Measurements from ENCODE around the gene IGFBP3. TPM values are rescaled to one million over a fixed set of nuclear protein-coding genes. Genes with fewer than 3 reads are reported as not detected.

The IGFBP3 gene
- total RNA-seq, 1 donor from 2014 or later: 197 TPM

GRCh38 chr7:45863715-45864114 is 57.4 kb downstream of the IGFBP3 start:
- DNase-seq (ENCODE audit: extremely low spot score in 2 of 2): no peak
- Histone ChIP-seq H3K4me3 (no peak overlapping the region), H3K27ac (no peak overlapping the region), H3K36me3 (no peaks in the 10 kb centered on the region), H3K27me3 (no peaks in the 10 kb centered on the region), H3K4me1 (no peaks in the 10 kb centered on the region), H3K9me3 (no peaks in the 10 kb centered on the region)
- intact Hi-C loops (cut with DNase I): loop anchor here (10.0 kb wide), 1 partner anchor 709 kb away; the partner anchor contains the start of gene RAMP3
- no peak for TF ChIP-seq POLR2AphosphoS5 (IDR thresholded peaks at IDR 0.05; ENCODE audit: insufficient read depth in 1 of 2, low read depth in 1 of 2)
- TF ChIP-seq POLR2A (IDR thresholded peaks at IDR 0.05): no peak
- no peak for TF ChIP-seq CTCF (IDR thresholded peaks at IDR 0.05)

Other genes starting within 250 kb of the IGFBP3 start
- not detected for gene CCDC201, start 48.2 kb downstream of the IGFBP3 start, total RNA-seq
- gene IGFBP1, start 32.8 kb downstream of the IGFBP3 start, total RNA-seq: 1.7 TPM

All from vagina (tissue), 2 donors.